ENCODE results near the gene BICD1.

Gene BICD1

GRCh38 chr12:32110417-32110816 is 3.8 kb downstream of the BICD1 start:
- Histone ChIP-seq H3K9ac (ENCODE audit: insufficient read length, low read depth) (no peak overlapping the region), H3K9me3 (ENCODE audit: insufficient read depth, low read length) (no peaks in the 10 kb centered on the region), H3K36me3 (ENCODE audit: insufficient read depth, insufficient read length, low read length) (peaks cover 31% of the 10 kb centered on the region), H3K4me1 (ENCODE audit: insufficient read depth, insufficient read length) (peaks cover 4% of the 10 kb centered on the region), H3K27me3 (ENCODE audit: insufficient read depth, insufficient read length) (no peaks in the 10 kb centered on the region), H3K4me3 (ENCODE audit: insufficient read length, low read depth) (no peak overlapping the region)
- no peak for DNase-seq (ENCODE audit: low read depth, low spot score)
- no peak for TF ChIP-seq YY1 (IDR thresholded peaks at IDR 0.05; ENCODE audit: insufficient read depth, insufficient read length)

- H3K4me1 ChIP-seq (ENCODE audit: insufficient read depth, insufficient read length): peaks cover 3% of the 10 kb centered on the region
- no peaks in the 10 kb centered on the region for H3K27me3 ChIP-seq (ENCODE audit: insufficient read depth, insufficient read length)
- no peak for DNase-seq (ENCODE audit: low read depth, low spot score)
- H3K9me3 ChIP-seq (ENCODE audit: insufficient read depth, low read length): no peaks in the 10 kb centered on the region
- no peak overlapping the region for H3K9ac ChIP-seq (ENCODE audit: insufficient read length, low read depth)
- TF ChIP-seq YY1 (IDR thresholded peaks at IDR 0.05; ENCODE audit: insufficient read depth, insufficient read length) (no peak), SUZ12 (IDR thresholded peaks at IDR 0.05; ENCODE audit: extremely low read depth, insufficient read depth, insufficient read length) (no peak), ZNF274 (IDR thresholded peaks at IDR 0.05; ENCODE audit: low read depth, low read length) (no peak)
- H3K4me3 ChIP-seq (ENCODE audit: insufficient read length, low read depth): no peak overlapping the region
- peaks cover 31% of the 10 kb centered on the region for H3K36me3 ChIP-seq (ENCODE audit: insufficient read depth, insufficient read length, low read length)
These were observed 4.3 kb downstream of the BICD1 start for GRCh38 chr12:32110942-32111341.

- H3K9ac ChIP-seq (ENCODE audit: insufficient read length, low read depth): no peak overlapping the region
These were observed 8.9 kb downstream of the BICD1 start for GRCh38 chr12:32115404-32116104.

GRCh38 chr12:32116897-32117296 is 10.2 kb downstream of the BICD1 start:
- Histone ChIP-seq H3K9ac (ENCODE audit: insufficient read length, low read depth) (no peak overlapping the region), H3K4me3 (ENCODE audit: insufficient read length, low read depth) (no peak overlapping the region), H3K27me3 (ENCODE audit: insufficient read depth, insufficient read length) (no peaks in the 10 kb centered on the region), H3K36me3 (ENCODE audit: insufficient read depth, insufficient read length, low read length) (peaks cover 27% of the 10 kb centered on the region), H3K4me1 (ENCODE audit: insufficient read depth, insufficient read length) (no peaks in the 10 kb centered on the region), H3K9me3 (ENCODE audit: insufficient read depth, low read length) (no peaks in the 10 kb centered on the region)
- no peak for DNase-seq (ENCODE audit: low read depth, low spot score)
- TF ChIP-seq ZNF274 (IDR thresholded peaks at IDR 0.05; ENCODE audit: low read depth, low read length) (no peak), YY1 (IDR thresholded peaks at IDR 0.05; ENCODE audit: insufficient read depth, insufficient read length) (no peak), SUZ12 (IDR thresholded peaks at IDR 0.05; ENCODE audit: extremely low read depth, insufficient read depth, insufficient read length) (no peak)

More at GRCh38 chr12:32115404-32116104, 8.9 kb downstream of the BICD1 start:
- no peak for DNase-seq (ENCODE audit: low read depth, low spot score)
- Histone ChIP-seq H3K36me3 (ENCODE audit: insufficient read depth, insufficient read length, low read length) (peaks cover 32% of the 10 kb centered on the region), H3K4me3 (ENCODE audit: insufficient read length, low read depth) (no peak overlapping the region), H3K27me3 (ENCODE audit: insufficient read depth, insufficient read length) (no peaks in the 10 kb centered on the region), H3K9me3 (ENCODE audit: insufficient read depth, low read length) (no peaks in the 10 kb centered on the region), H3K4me1 (ENCODE audit: insufficient read depth, insufficient read length) (no peaks in the 10 kb centered on the region)
- TF ChIP-seq ZNF274 (IDR thresholded peaks at IDR 0.05; ENCODE audit: low read depth, low read length): no peak
- TF ChIP-seq SUZ12 (IDR thresholded peaks at IDR 0.05; ENCODE audit: extremely low read depth, insufficient read depth, insufficient read length): no peak
- no peak for TF ChIP-seq YY1 (IDR thresholded peaks at IDR 0.05; ENCODE audit: insufficient read depth, insufficient read length)

- H3K4me3 ChIP-seq (ENCODE audit: insufficient read length, low read depth): no peak overlapping the region
- no peak for DNase-seq (ENCODE audit: low read depth, low spot score)
- H3K27me3 ChIP-seq (ENCODE audit: insufficient read depth, insufficient read length): no peaks in the 10 kb centered on the region
- H3K9me3 ChIP-seq (ENCODE audit: insufficient read depth, low read length): no peaks in the 10 kb centered on the region
- H3K4me1 ChIP-seq (ENCODE audit: insufficient read depth, insufficient read length): no peaks in the 10 kb centered on the region
- no peak overlapping the region for H3K9ac ChIP-seq (ENCODE audit: insufficient read length, low read depth)
- TF ChIP-seq ZNF274 (IDR thresholded peaks at IDR 0.05; ENCODE audit: low read depth, low read length) (no peak), SUZ12 (IDR thresholded peaks at IDR 0.05; ENCODE audit: extremely low read depth, insufficient read depth, insufficient read length) (no peak), YY1 (IDR thresholded peaks at IDR 0.05; ENCODE audit: insufficient read depth, insufficient read length) (no peak)
- H3K36me3 ChIP-seq (ENCODE audit: insufficient read depth, insufficient read length, low read length): peaks cover 24% of the 10 kb centered on the region
These were observed 10.7 kb downstream of the BICD1 start for GRCh38 chr12:32117316-32117715.

GRCh38 chr12:32118806-32119205 is 12.2 kb downstream of the BICD1 start:
- no peaks in the 10 kb centered on the region for H3K9me3 ChIP-seq (ENCODE audit: insufficient read depth, low read length)
- H3K27me3 ChIP-seq (ENCODE audit: insufficient read depth, insufficient read length): no peaks in the 10 kb centered on the region
- peaks cover 12% of the 10 kb centered on the region for H3K36me3 ChIP-seq (ENCODE audit: insufficient read depth, insufficient read length, low read length)
- no peaks in the 10 kb centered on the region for H3K4me1 ChIP-seq (ENCODE audit: insufficient read depth, insufficient read length)
- DNase-seq (ENCODE audit: low read depth, low spot score): no peak
- no peak overlapping the region for H3K4me3 ChIP-seq (ENCODE audit: insufficient read length, low read depth)
- TF ChIP-seq SUZ12 (IDR thresholded peaks at IDR 0.05; ENCODE audit: extremely low read depth, insufficient read depth, insufficient read length) (no peak), YY1 (IDR thresholded peaks at IDR 0.05; ENCODE audit: insufficient read depth, insufficient read length) (no peak), ZNF274 (IDR thresholded peaks at IDR 0.05; ENCODE audit: low read depth, low read length) (no peak)
- H3K9ac ChIP-seq (ENCODE audit: insufficient read length, low read depth): no peak overlapping the region

GRCh38 chr12:32120419-32120818 is 13.8 kb downstream of the BICD1 start:
- peaks cover 12% of the 10 kb centered on the region for H3K36me3 ChIP-seq (ENCODE audit: insufficient read depth, insufficient read length, low read length)
- DNase-seq (ENCODE audit: low read depth, low spot score): peak; percentile 92
- TF ChIP-seq SUZ12 (IDR thresholded peaks at IDR 0.05; ENCODE audit: extremely low read depth, insufficient read depth, insufficient read length) (no peak), ZNF274 (IDR thresholded peaks at IDR 0.05; ENCODE audit: low read depth, low read length) (no peak), YY1 (IDR thresholded peaks at IDR 0.05; ENCODE audit: insufficient read depth, insufficient read length) (no peak)
- H3K9ac ChIP-seq (ENCODE audit: insufficient read length, low read depth): no peak overlapping the region
- peaks cover 3% of the 10 kb centered on the region for H3K4me1 ChIP-seq (ENCODE audit: insufficient read depth, insufficient read length)
- H3K27me3 ChIP-seq (ENCODE audit: insufficient read depth, insufficient read length): no peaks in the 10 kb centered on the region
- no peak overlapping the region for H3K4me3 ChIP-seq (ENCODE audit: insufficient read length, low read depth)
- no peaks in the 10 kb centered on the region for H3K9me3 ChIP-seq (ENCODE audit: insufficient read depth, low read length)

All from NT2/D1 (cell line).